GM12878 (cell line): ENCODE measurements around the gene CCDC66. TPM values are rescaled to one million over a fixed set of nuclear protein-coding genes. Genes with fewer than 3 reads are reported as not detected.

ENCODE experiments used
- ATAC-seq: fragments of 200-7000 bp; cut with Tn5 transposase; 3 replicates; pipeline ENCODE4 v1.9.1; 2020; ENCODE audit warnings: mild to moderate bottlenecking, moderate library complexity
- BruUV-seq: library from RNA; stranded (reverse); fragments of 400-500 nt; replicated peaks from 2 replicates; lab custom pipeline; 2021; lab: Mats Ljungman, UMichigan
- CTCF ChIA-PET: fragments of 300-600 bp; sonication (Branson Sonifier 250); formaldehyde crosslinking; extraction: SDS; loops from one replicate; lab custom pipeline; 2021; ENCODE audit warnings: inconsistent platforms; lab: Yijun Ruan, JAX
- POLR2A ChIA-PET: fragments of 350-600 bp; formaldehyde crosslinking; extraction: SDS; loops from one replicate; lab custom pipeline; 2021; ENCODE audit warnings: inconsistent platforms; lab: Charles Lee
- RAD21 ChIA-PET: fragments of 300-600 bp; sonication (Branson Sonifier 250); formaldehyde crosslinking; loops from one replicate; lab custom pipeline; 2023; ENCODE audit warnings: antibody characterized with exemption; ENCODE audit not compliant: unreplicated experiment; lab: Charles Lee
- SMC1A ChIA-PET: fragments of 300-600 bp; sonication (Branson Sonifier 250); formaldehyde crosslinking; loops from one replicate; lab custom pipeline; 2023; ENCODE audit not compliant: unreplicated experiment, uncharacterized antibody; lab: Charles Lee
- DNase-seq: peaks from one replicate; pipeline ENCODE4 v3.0.0-alpha.2; 2011; ENCODE audit warnings: low read depth, low spot score
- FAIRE-seq: peaks from 3 replicates; lab custom pipeline; 2011; peaks lifted over from hg19 to GRCh38; lab: Jason Lieb, UNC
- H2AFZ ChIP-seq: 2 replicates; pipeline ENCODE4 v1.6.0; 2011; ENCODE audit warnings: low read depth, low read length, control low read depth; ENCODE audit not compliant: control insufficient read depth
- H3K27ac ChIP-seq: 2 replicates; pipeline ENCODE4 v1.5.1; 2011; ENCODE audit warnings: control low read depth; ENCODE audit not compliant: control insufficient read depth, insufficient read depth
- H3K27me3 ChIP-seq, 2 experiments: replicated peaks in 1 of 2; 2 replicates each; pipeline versions ENCODE4 v1.6.0 to v1.6.1; 2011; ENCODE audit warnings: low read length in 1 of 2; ENCODE audit not compliant: control insufficient read depth in 2 of 2, insufficient read depth in 2 of 2
- H3K36me3 ChIP-seq, 2 experiments: 2 replicates each; pipeline ENCODE4 v1.5.1; 2011; ENCODE audit warnings: low read length in 1 of 2; ENCODE audit not compliant: control insufficient read depth in 2 of 2, insufficient read depth in 2 of 2
- H3K4me1 ChIP-seq: 2 replicates; pipeline ENCODE4 v1.6.1; 2011; ENCODE audit warnings: mild to moderate bottlenecking, low read length, moderate library complexity, mixed read lengths; ENCODE audit not compliant: control insufficient read depth, insufficient read depth
- H3K4me2 ChIP-seq: 2 replicates; pipeline ENCODE4 v1.6.0; 2011; ENCODE audit warnings: control low read depth; ENCODE audit not compliant: control insufficient read depth, insufficient read depth
- H3K4me3 ChIP-seq: fragments of 200-600 bp; sonication (generic); 2 replicates; pipeline ENCODE4 v1.5.1; 2016
- H3K79me2 ChIP-seq: 2 replicates; pipeline ENCODE4 v1.6.0; 2011; ENCODE audit warnings: low read length; ENCODE audit not compliant: control insufficient read depth, insufficient read depth
- H3K9ac ChIP-seq: 2 replicates; pipeline ENCODE4 v1.8.0; 2011; ENCODE audit warnings: low read length, control low read depth, mixed read lengths; ENCODE audit not compliant: control insufficient read depth, insufficient read depth
- H3K9me3 ChIP-seq: replicated peaks from 3 replicates; pipeline ENCODE4 v1.5.1; 2011; ENCODE audit warnings: mild to moderate bottlenecking, low read length; ENCODE audit not compliant: control insufficient read depth, insufficient read depth
- H4K20me1 ChIP-seq: 2 replicates; pipeline ENCODE4 v1.6.0; 2011; ENCODE audit not compliant: control insufficient read depth, insufficient read depth
- BMI1 ChIP-seq: fragments of 450-650 bp; IDR thresholded peaks from 2 replicates; pipeline ENCODE4 v1.6.1; 2016; ENCODE audit warnings: mild to moderate bottlenecking, moderate library complexity, borderline replicate concordance
- BRCA1 ChIP-seq: IDR thresholded peaks from 2 replicates; pipeline ENCODE4 v1.6.1; 2011; ENCODE audit warnings: low read depth, low read length, improper control_type of control experiment
- CUX1 ChIP-seq: IDR thresholded peaks from 2 replicates; pipeline ENCODE4 v1.6.1; 2012; ENCODE audit warnings: improper control_type of control experiment, low read depth, low read length; ENCODE audit not compliant: insufficient replicate concordance
- GATAD2B ChIP-seq: fragments of 450-650 bp; conservative IDR thresholded peaks from 2 replicates; pipeline ENCODE4 v1.6.1; 2017; ENCODE audit warnings: low read depth, mild to moderate bottlenecking, moderate library complexity
- IKZF1 ChIP-seq: fragments of 450-650 bp; conservative IDR thresholded peaks from 2 replicates; pipeline ENCODE4 v1.6.1; 2017; ENCODE audit warnings: antibody characterized with exemption, mild to moderate bottlenecking
- LARP7 ChIP-seq: fragments of 450-650 bp; IDR thresholded peaks from 2 replicates; pipeline ENCODE4 v1.6.1; 2017; ENCODE audit warnings: mild to moderate bottlenecking
- MAX ChIP-seq: IDR thresholded peaks from 2 replicates; pipeline ENCODE4 v1.6.1; 2012; ENCODE audit warnings: low read depth, low read length, improper control_type of control experiment
- MTA2 ChIP-seq: fragments of 450-650 bp; IDR thresholded peaks from 2 replicates; pipeline ENCODE4 v1.6.1; 2016; ENCODE audit warnings: low read depth, mild to moderate bottlenecking, moderate library complexity
- PAX5 ChIP-seq: IDR thresholded peaks from 2 replicates; pipeline ENCODE4 v1.6.1; 2011; ENCODE audit warnings: low read depth, low read length, borderline replicate concordance
- RELB ChIP-seq: fragments of 450-650 bp; IDR thresholded peaks from 2 replicates; pipeline ENCODE4 v1.6.1; 2017; ENCODE audit warnings: low read depth, mild to moderate bottlenecking, moderate library complexity
- SPI1 ChIP-seq: IDR thresholded peaks from 2 replicates; pipeline ENCODE4 v1.6.1; 2011; ENCODE audit warnings: low read depth, mild to moderate bottlenecking, low read length, moderate library complexity, borderline replicate concordance; ENCODE audit not compliant: insufficient read depth
- TCF7 ChIP-seq: IDR thresholded peaks from 2 replicates; pipeline ENCODE4 v1.6.1; 2014; ENCODE audit warnings: antibody characterized with exemption, borderline replicate concordance
- ZNF217 ChIP-seq: fragments of 450-650 bp; IDR thresholded peaks from 2 replicates; pipeline ENCODE4 v1.6.1; 2017; ENCODE audit warnings: antibody characterized with exemption, mild to moderate bottlenecking
- ZNF687 ChIP-seq: fragments of 450-650 bp; IDR thresholded peaks from 2 replicates; pipeline ENCODE4 v1.6.1; 2017; ENCODE audit warnings: mild to moderate bottlenecking, moderate library complexity
- whole genome bisulfite sequencing: methylation state at CpG from one replicate; pipeline ENCODE4 v1.1.6; 2016; ENCODE audit warnings: low lambda C conversion rate; ENCODE audit not compliant: insufficient replicate concordance, insufficient coverage; ENCODE audit errors: missing lambda C conversion rate; 5-methylcytosine and 5-hydroxymethylcytosine counted together
- in situ Hi-C: fragments of 300-500 bp; cut with MboI; formaldehyde crosslinking; loops from 9 replicates; pipeline ENCODE4 v1.14.3; 2018; ENCODE audit warnings: mixed read lengths
- intact Hi-C: fragments of 100-400 bp; cut with micrococcal nuclease; formaldehyde crosslinking; loops from one replicate; pipeline ENCODE4 v1.14.2; 2022; ENCODE audit not compliant: unreplicated experiment
- polyA plus RNA-seq, 11 experiments: library from polyadenylated mRNA; depleted of rRNA in 4 of 11; unstranded in 6 of 11; stranded (reverse) in 5 of 11; fragments of >200 nt; fragmentation: Nextera tagmentation in 4 of 11; fragmentation: Illumina TruSeq in 1 of 11; extraction: Ambion mirVana in 4 of 11; extraction: Trizol in 1 of 11; gene quantifications; 1 replicate in 1 of 11; 2 replicates in 10 of 11; pipeline versions ENCODE4 v1.2.1 to v1.2.3, GENCODE V29; 2011 to 2016; ENCODE audit warnings: inconsistent platforms in 2 of 11, missing spikeins in 2 of 11, low read depth in 1 of 11
- total RNA-seq, 4 experiments: library from RNA; depleted of rRNA in 3 of 4; stranded (reverse); fragments of >200 nt in 3 of 4; fragmentation: Illumina TruSeq in 1 of 4; extraction: Trizol in 1 of 4; gene quantifications; 2 replicates each; pipeline versions ENCODE4 v1.2.1 to v1.2.3, GENCODE V29; 2013 to 2021

The CCDC66 gene
- total and polyA plus RNA-seq, 10 of the 15 experiments (the other 5 are each of a cell fraction or from before 2014, with no cell fraction given): 9.4 to 31.9 (median 18.1) TPM

GRCh38 chr3:56573501-56573900 is 16.5 kb downstream of the CCDC66 start:
- 100% methylated on average over 1 of the region's 1 CpG for WGBS
- H3K27ac ChIP-seq: no peak overlapping the region
- no peak overlapping the region for H3K9ac ChIP-seq
- no peaks in the 10 kb centered on the region for H3K4me1 ChIP-seq
- ChIA-PET CTCF (no interaction called here), SMC1A (no interaction called here), RAD21 (no interaction called here), POLR2A (interaction anchor here (0.7 kb wide), 1 partner anchor 89 kb away, joined by 3 read pairs; no protein-coding TSS in a partner anchor)
- no peak overlapping the region for H3K4me3 ChIP-seq
- DNase-seq (no peak), ATAC-seq (no peak), FAIRE-seq (no peak)
- no TSS peak for BruUV-seq
- H3K27me3 ChIP-seq: no peaks in the 10 kb centered on the region
- H3K9me3 ChIP-seq: no peaks in the 10 kb centered on the region
- no peak overlapping the region for H3K4me2 ChIP-seq
- H3K79me2 ChIP-seq: no peaks in the 10 kb centered on the region
- intact Hi-C loops (no loop called here), in situ Hi-C loops (no loop called here)
- H3K36me3 ChIP-seq: peaks cover 0 to 5% of the 10 kb centered on the region in 2 experiments; a peak in 2 of 4 replicates
- no peaks in the 10 kb centered on the region for H4K20me1 ChIP-seq
- no peak overlapping the region for H2AFZ ChIP-seq
- TF ChIP-seq MAX: no peak
- no peak for TF ChIP-seq PAX5
- TF ChIP-seq BMI1: no peak
- no peak for TF ChIP-seq TCF7
- no peak for TF ChIP-seq ZNF217
- no peak for TF ChIP-seq ZNF687
- no peak for TF ChIP-seq RELB
- no peak for TF ChIP-seq LARP7
- no peak for TF ChIP-seq SPI1
- TF ChIP-seq BRCA1: no peak
- TF ChIP-seq IKZF1: no peak
- TF ChIP-seq GATAD2B: no peak
- no peak for TF ChIP-seq CUX1
- TF ChIP-seq MTA2: no peak
